ENCODE data around the gene TMEM214. TPM values are rescaled to one million over a fixed set of nuclear protein-coding genes. Genes with fewer than 3 reads are reported as not detected.

TMEM214 gene
- total RNA-seq, 6 donors from 2014 or later = 42.5 to 176 (median 62.0) TPM

- TF ChIP-seq CTCF (IDR thresholded peaks at IDR 0.05) = no peak
- no peak for TF ChIP-seq POLR2A (IDR thresholded peaks at IDR 0.05)
- no peak for TF ChIP-seq EP300 (IDR thresholded peaks at IDR 0.05)
- TF ChIP-seq POLR2AphosphoS5 (IDR thresholded peaks at IDR 0.05) = no peak
- DNase-seq (no peak), ATAC-seq (ENCODE audit: low FRiP score in 2 of 2) (no peak)
- no peaks in the 10 kb centered on the region for H3K9me3 ChIP-seq
- H3K4me1 ChIP-seq = peaks cover 0 to 3% (median 0%) of the 10 kb centered on the region in 4 donors
- H3K4me3 ChIP-seq = no peak overlapping the region
- H3K27ac ChIP-seq = no peak overlapping the region
- no peaks in the 10 kb centered on the region for H3K27me3 ChIP-seq
- H3K36me3 ChIP-seq = no peaks in the 10 kb centered on the region
Observed at GRCh38 chr2:27009083-27009482, 23.7 kb upstream of the TMEM214 start.

- Histone ChIP-seq H3K27ac (no peak overlapping the region), H3K4me3 (no peak overlapping the region), H3K9me3 (no peaks in the 10 kb centered on the region), H3K36me3 (no peaks in the 10 kb centered on the region), H3K4me1 (peaks cover 0 to 3% (median 0%) of the 10 kb centered on the region in 4 donors), H3K27me3 (no peaks in the 10 kb centered on the region)
- TF ChIP-seq POLR2AphosphoS5 (IDR thresholded peaks at IDR 0.05) (no peak), EP300 (IDR thresholded peaks at IDR 0.05) (no peak), CTCF (IDR thresholded peaks at IDR 0.05) (no peak), POLR2A (IDR thresholded peaks at IDR 0.05) (no peak)
- DNase-seq = no peak
- WGBS, 2 donors = 78 to 81% methylated on average over 2 of the region's 2 CpGs
- no peak for ATAC-seq (ENCODE audit: low FRiP score in 2 of 2)
Observed at GRCh38 chr2:27009716-27010115, 23.0 kb upstream of the TMEM214 start.

GRCh38 chr2:27010139-27010538 lies 22.6 kb upstream of the TMEM214 start:
- no peak for TF ChIP-seq POLR2AphosphoS5 (IDR thresholded peaks at IDR 0.05)
- no peak for TF ChIP-seq POLR2A (IDR thresholded peaks at IDR 0.05)
- no peak for TF ChIP-seq CTCF (IDR thresholded peaks at IDR 0.05)
- TF ChIP-seq EP300 (IDR thresholded peaks at IDR 0.05) = no peak
- no peak overlapping the region for H3K4me3 ChIP-seq
- WGBS, 2 donors = 61 to 71% methylated on average over 3 of the region's 3 CpGs
- DNase-seq (no peak), ATAC-seq (ENCODE audit: low FRiP score in 2 of 2) (no peak)
- H3K9me3 ChIP-seq = no peaks in the 10 kb centered on the region
- peaks cover 0 to 3% (median 1%) of the 10 kb centered on the region in 4 donors for H3K4me1 ChIP-seq
- no peaks in the 10 kb centered on the region for H3K36me3 ChIP-seq
- H3K27me3 ChIP-seq = no peaks in the 10 kb centered on the region
- no peak overlapping the region for H3K27ac ChIP-seq

- no peaks in the 10 kb centered on the region for H3K27me3 ChIP-seq
- H3K4me1 ChIP-seq = peaks cover 0 to 16% (median 6%) of the 10 kb centered on the region in 4 donors
- no peak overlapping the region for H3K27ac ChIP-seq
- H3K9me3 ChIP-seq = no peaks in the 10 kb centered on the region
- no peak for ATAC-seq (ENCODE audit: low FRiP score in 2 of 2)
- TF ChIP-seq POLR2A (IDR thresholded peaks at IDR 0.05) (no peak), EP300 (IDR thresholded peaks at IDR 0.05) (no peak)
- no peak overlapping the region for H3K4me3 ChIP-seq
- 97 to 98% methylated on average over 4 of the region's 4 CpGs for WGBS, 2 donors
- no peak for DNase-seq
- H3K36me3 ChIP-seq = no peaks in the 10 kb centered on the region
Observed at GRCh38 chr2:27013738-27014137, 19.0 kb upstream of the TMEM214 start.

GRCh38 chr2:27014771-27015433 lies 17.9 kb upstream of the TMEM214 start:
- TF ChIP-seq POLR2AphosphoS5 (IDR thresholded peaks at IDR 0.05) = no peak
- no peak for TF ChIP-seq POLR2A (IDR thresholded peaks at IDR 0.05)
- TF ChIP-seq CTCF (IDR thresholded peaks at IDR 0.05) = no peak
- TF ChIP-seq EP300 (IDR thresholded peaks at IDR 0.05) = no peak
- Histone ChIP-seq H3K4me1 (peaks cover 0 to 16% (median 7%) of the 10 kb centered on the region in 4 donors), H3K27ac (peak overlapping the region; percentile 32 to 70 (median 62)), H3K4me3 (no peak overlapping the region), H3K36me3 (no peaks in the 10 kb centered on the region), H3K9me3 (no peaks in the 10 kb centered on the region), H3K27me3 (no peaks in the 10 kb centered on the region)
- 92 to 93% methylated on average over 8 of the region's 8 CpGs for WGBS, 2 donors
- no peak for ATAC-seq (ENCODE audit: low FRiP score in 2 of 2)
- DNase-seq = no peak
